K562 (cell line): Measurements from ENCODE around the gene PHTF2. TPM values are rescaled to one million over a fixed set of nuclear protein-coding genes. Genes with fewer than 3 reads are reported as not detected.

Experiments
- AFF4 ChIP-seq: sonication (generic); formaldehyde crosslinking; IDR thresholded peaks from 2 replicates; pipeline ENCODE4 v1.8.0; 2023; ENCODE audit warnings: mild to moderate bottlenecking, missing genetic modification reagents
- CGGBP1 ChIP-seq: fragments of 250-450 bp; sonication (Bioruptor Pico); IDR thresholded peaks from 2 replicates; pipeline ENCODE4 v1.9.0; 2021; ENCODE audit warnings: mild to moderate bottlenecking
- CREBBP ChIP-seq: IDR thresholded peaks from one replicate; pipeline ENCODE4 v1.6.1; 2012; ENCODE audit warnings: low read depth, mild to moderate bottlenecking, control low read depth, inconsistent platforms, low read length
- EP400 ChIP-seq: fragments of 450-650 bp; IDR thresholded peaks from 2 replicates; pipeline ENCODE4 v1.6.1; 2017; ENCODE audit warnings: antibody characterized with exemption, mild to moderate bottlenecking, moderate library complexity
- GATAD2A ChIP-seq: fragments of 450-650 bp; IDR thresholded peaks from 2 replicates; pipeline ENCODE4 v1.6.1; 2017
- HMGXB4 ChIP-seq: sonication (generic); formaldehyde crosslinking; IDR thresholded peaks from 2 replicates; pipeline ENCODE4 v1.8.1; 2023; ENCODE audit warnings: mild to moderate bottlenecking, missing genetic modification reagents
- ILF3 ChIP-seq: fragments of 450-650 bp; IDR thresholded peaks from 2 replicates; pipeline ENCODE4 v1.6.1; 2018; ENCODE audit warnings: antibody characterized with exemption, mild to moderate bottlenecking, moderate library complexity, borderline replicate concordance
- KDM5B ChIP-seq: fragments of 200-600 bp; sonication (generic); IDR thresholded peaks from 2 replicates; pipeline ENCODE4 v1.6.1; 2012; ENCODE audit warnings: low read depth, mild to moderate bottlenecking, moderate library complexity, low read length, control low read depth, inconsistent platforms; ENCODE audit not compliant: insufficient replicate concordance
- MBD2 ChIP-seq: sonication (generic); IDR thresholded peaks from 2 replicates; pipeline ENCODE4 v1.6.1; 2016; ENCODE audit warnings: low read depth, borderline replicate concordance
- MLX ChIP-seq, 2 experiments: fragments of 450-650 bp in 1 of 2; sonication (generic) in 1 of 2; formaldehyde crosslinking; conservative IDR thresholded peaks; 2 replicates each; pipeline versions ENCODE4 v1.4.0 to v1.8.1; 2020 to 2022; ENCODE audit warnings: mild to moderate bottlenecking in 1 of 2, missing genetic modification reagents in 1 of 2
- NEUROD1 ChIP-seq: fragments of 150-350 bp; IDR thresholded peaks from 2 replicates; pipeline ENCODE4 v1.6.1; 2014; ENCODE audit warnings: borderline replicate concordance, low read length, low read depth; ENCODE audit not compliant: partially characterized antibody
- PML ChIP-seq: IDR thresholded peaks from 2 replicates; pipeline ENCODE4 v1.6.1; 2012; ENCODE audit warnings: low read length, inconsistent platforms
- PTTG1 ChIP-seq: fragments of 450-650 bp; IDR thresholded peaks from 2 replicates; pipeline ENCODE4 v1.6.1; 2016; ENCODE audit warnings: low read depth, mild to moderate bottlenecking, missing genetic modification characterization, missing compliant biosample characterization
- SMARCA5 ChIP-seq: fragments of 450-650 bp; IDR thresholded peaks from 2 replicates; pipeline ENCODE4 v1.6.1; 2016
- UBTF ChIP-seq, 2 experiments: IDR thresholded peaks; 2 replicates each; pipeline ENCODE4 v1.6.1; 2012; ENCODE audit warnings: improper control_type of control experiment in 2 of 2, low read depth in 2 of 2, low read length in 2 of 2, borderline replicate concordance in 1 of 2
- ZBTB17 ChIP-seq: fragments of 450-650 bp; formaldehyde crosslinking; IDR thresholded peaks from 2 replicates; pipeline ENCODE4 v1.4.0; 2020; ENCODE audit warnings: mild to moderate bottlenecking
- ZNF311 ChIP-seq: fragments of 250-450 bp; sonication (Bioruptor Pico); IDR thresholded peaks from 2 replicates; pipeline ENCODE4 v1.4.0; 2020; ENCODE audit warnings: mild to moderate bottlenecking, moderate library complexity
- ZNF75A ChIP-seq: fragments of 450-650 bp; formaldehyde crosslinking; IDR thresholded peaks from 2 replicates; pipeline ENCODE4 v1.4.0; 2020; ENCODE audit warnings: mild to moderate bottlenecking
- polyA plus RNA-seq, 8 experiments: library from polyadenylated mRNA; depleted of rRNA in 4 of 8; stranded (reverse) in 5 of 8; unstranded in 3 of 8; fragments of >200 nt; fragmentation: Nextera tagmentation in 2 of 8; fragmentation: Illumina TruSeq in 1 of 8; extraction: Ambion mirVana in 2 of 8; extraction: Trizol in 1 of 8; gene quantifications; 2 replicates each; pipeline versions ENCODE4 v1.2.1 to v1.2.3, GENCODE V29; 2011 to 2014; ENCODE audit warnings: inconsistent platforms in 1 of 8, missing spikeins in 1 of 8
- total RNA-seq, 7 experiments: library from RNA; depleted of rRNA in 6 of 7; stranded (reverse); fragments of >200 nt in 6 of 7; fragmentation: Illumina TruSeq in 2 of 7; extraction: Trizol in 2 of 7; gene quantifications; 2 replicates each; pipeline versions ENCODE4 v1.2.1 to v1.2.3, GENCODE V29; 2011 to 2021; ENCODE audit warnings: low replicate concordance in 1 of 7

Gene PHTF2
- total and polyA plus RNA-seq, 9 of the 15 experiments (the other 6 are each of a cell fraction or from before 2014, with no cell fraction given), result 17.9 to 43.6 (median 25.4) TPM

- no peak for TF ChIP-seq AFF4
- TF ChIP-seq NEUROD1, result peak; percentile 50
- TF ChIP-seq EP400, result peak; percentile 35; the same call in 1 of the 2 replicates
- TF ChIP-seq ZNF311 (CRISPR knock-in tag), result no peak
- TF ChIP-seq ZBTB17 (CRISPR knock-in tag), result no peak; the same call in 1 of the 2 replicates
- TF ChIP-seq ILF3, result no peak
- no peak for TF ChIP-seq HMGXB4 (CRISPR knock-in tag)
- TF ChIP-seq ZNF75A, result no peak
- TF ChIP-seq SMARCA5, result no peak
- TF ChIP-seq UBTF (IDR thresholded peaks at IDR 0.05; ENCODE audit: borderline replicate concordance in 1 of 2, low read depth in 2 of 2, low read length in 2 of 2), result peak in 1 of 2 experiments; percentile 71; a peak in 1 of 4 replicates
- no peak for TF ChIP-seq GATAD2A
- TF ChIP-seq KDM5B, result no peak
- no peak for TF ChIP-seq MLX (CRISPR knock-in tag; conservative IDR thresholded peaks at IDR 0.05)
- TF ChIP-seq CREBBP, result no peak
- no peak for TF ChIP-seq CGGBP1 (CRISPR knock-in tag)
- no peak for TF ChIP-seq PML
- TF ChIP-seq MBD2, result no peak
- TF ChIP-seq PTTG1 (tag), result no peak
Measured at GRCh38 chr7:77800158-77800557, 1.6 kb downstream of the PHTF2 start (continued).
